RWPE2 (cell line): ENCODE data around the gene MLIP.

Experiments used
- ATAC-seq: fragments of 200-7000 bp; cut with Tn5 transposase; 3 replicates; pipeline ENCODE4 v1.9.1; 2021; ENCODE audit warnings: low read depth
- DNase-seq: peaks from one replicate; pipeline ENCODE4 v3.0.0-alpha.2; 2020; ENCODE audit warnings: low spot score
- H3K27ac ChIP-seq: fragments of 450-650 bp; 2 replicates; pipeline ENCODE4 v1.5.1; 2017; ENCODE audit warnings: mild to moderate bottlenecking; ENCODE audit not compliant: poor library complexity, severe bottlenecking
- H3K27me3 ChIP-seq: fragments of 250-450 bp; sonication (Bioruptor Pico); 2 replicates; pipeline ENCODE4 v1.5.1; 2021; ENCODE audit warnings: mild to moderate bottlenecking, moderate library complexity; ENCODE audit not compliant: insufficient read depth, poor library complexity, severe bottlenecking
- H3K36me3 ChIP-seq: fragments of 250-450 bp; sonication (Bioruptor Pico); 2 replicates; pipeline ENCODE4 v1.5.1; 2020; ENCODE audit warnings: low read depth, mild to moderate bottlenecking, moderate library complexity
- H3K4me1 ChIP-seq: fragments of 250-450 bp; sonication (Bioruptor Pico); 2 replicates; pipeline ENCODE4 v1.5.1; 2021; ENCODE audit warnings: mild to moderate bottlenecking, moderate library complexity; ENCODE audit not compliant: insufficient read depth, poor library complexity, severe bottlenecking
- H3K4me3 ChIP-seq: fragments of 250-450 bp; sonication (Bioruptor Pico); 2 replicates; pipeline ENCODE4 v1.5.1; 2021; ENCODE audit warnings: mild to moderate bottlenecking, moderate library complexity; ENCODE audit not compliant: severe bottlenecking
- H3K9me3 ChIP-seq: fragments of 250-450 bp; sonication (Bioruptor Pico); 2 replicates; pipeline ENCODE4 v1.5.1; 2021; ENCODE audit warnings: mild to moderate bottlenecking, moderate library complexity; ENCODE audit not compliant: severe bottlenecking
- TF ChIP-seq, protein P1 (sequence below): fragments of 450-650 bp; IDR thresholded peaks from one replicate; pipeline ENCODE4 v1.5.1; 2017; ENCODE audit warnings: mild to moderate bottlenecking, moderate library complexity; ENCODE audit not compliant: poor library complexity, severe bottlenecking

MLIP gene

DNA sequence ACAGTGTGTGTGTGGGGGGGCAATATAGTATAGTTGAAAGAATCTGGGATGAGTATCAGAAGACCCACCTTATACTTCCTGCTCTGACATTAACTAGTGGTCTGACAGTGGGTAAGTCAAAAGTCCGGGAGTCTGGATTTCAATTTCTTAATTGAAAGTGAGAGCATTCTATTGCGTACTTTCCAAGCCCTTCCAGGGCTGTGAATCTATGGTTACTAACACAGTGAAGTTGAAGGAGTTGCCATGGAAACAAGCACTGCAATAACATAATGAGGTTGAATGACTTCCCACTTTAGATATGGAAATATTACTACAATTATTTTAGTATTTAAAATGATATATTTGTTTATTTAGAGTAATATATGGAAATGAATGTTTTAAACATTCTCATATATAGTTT lies 80.2 kb downstream of the MLIP start:
- Histone ChIP-seq H3K4me3 (no peak overlapping the region), H3K9me3 (no peaks in the 10 kb centered on the region), H3K27ac (no peak overlapping the region), H3K4me1 (no peaks in the 10 kb centered on the region), H3K27me3 (no peaks in the 10 kb centered on the region), H3K36me3 (no peaks in the 10 kb centered on the region)
- TF ChIP-seq, protein P1, sequence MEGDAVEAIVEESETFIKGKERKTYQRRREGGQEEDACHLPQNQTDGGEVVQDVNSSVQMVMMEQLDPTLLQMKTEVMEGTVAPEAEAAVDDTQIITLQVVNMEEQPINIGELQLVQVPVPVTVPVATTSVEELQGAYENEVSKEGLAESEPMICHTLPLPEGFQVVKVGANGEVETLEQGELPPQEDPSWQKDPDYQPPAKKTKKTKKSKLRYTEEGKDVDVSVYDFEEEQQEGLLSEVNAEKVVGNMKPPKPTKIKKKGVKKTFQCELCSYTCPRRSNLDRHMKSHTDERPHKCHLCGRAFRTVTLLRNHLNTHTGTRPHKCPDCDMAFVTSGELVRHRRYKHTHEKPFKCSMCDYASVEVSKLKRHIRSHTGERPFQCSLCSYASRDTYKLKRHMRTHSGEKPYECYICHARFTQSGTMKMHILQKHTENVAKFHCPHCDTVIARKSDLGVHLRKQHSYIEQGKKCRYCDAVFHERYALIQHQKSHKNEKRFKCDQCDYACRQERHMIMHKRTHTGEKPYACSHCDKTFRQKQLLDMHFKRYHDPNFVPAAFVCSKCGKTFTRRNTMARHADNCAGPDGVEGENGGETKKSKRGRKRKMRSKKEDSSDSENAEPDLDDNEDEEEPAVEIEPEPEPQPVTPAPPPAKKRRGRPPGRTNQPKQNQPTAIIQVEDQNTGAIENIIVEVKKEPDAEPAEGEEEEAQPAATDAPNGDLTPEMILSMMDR, result no peak
- ATAC-seq (no peak), DNase-seq (no peak)

DNA sequence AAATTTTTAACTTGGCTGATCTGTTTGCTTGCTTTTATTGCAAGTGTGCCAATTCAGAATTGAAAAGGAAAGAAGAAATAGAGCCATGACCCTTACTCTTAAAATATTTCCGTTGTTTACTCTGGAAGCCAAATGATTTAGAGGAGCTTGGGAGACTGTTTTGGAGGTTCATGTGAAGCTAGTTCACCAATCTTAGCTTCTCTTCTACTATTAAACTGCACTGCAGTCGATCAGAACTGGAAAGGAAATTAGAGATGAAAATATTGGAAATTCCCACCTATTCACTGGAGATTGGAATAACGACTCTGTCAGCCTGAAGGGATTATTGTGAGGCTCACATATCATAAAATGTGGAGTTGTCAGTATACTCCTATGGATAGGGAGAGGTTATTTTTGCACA lies 81.8 kb downstream of the MLIP start:
- no peaks in the 10 kb centered on the region for H3K4me1 ChIP-seq
- H3K9me3 ChIP-seq, result no peaks in the 10 kb centered on the region
- no peaks in the 10 kb centered on the region for H3K36me3 ChIP-seq
- no peak overlapping the region for H3K4me3 ChIP-seq
- TF ChIP-seq, protein P1, result no peak
- H3K27ac ChIP-seq, result no peak overlapping the region
- no peak for ATAC-seq
- no peaks in the 10 kb centered on the region for H3K27me3 ChIP-seq
- DNase-seq, result no peak

DNA sequence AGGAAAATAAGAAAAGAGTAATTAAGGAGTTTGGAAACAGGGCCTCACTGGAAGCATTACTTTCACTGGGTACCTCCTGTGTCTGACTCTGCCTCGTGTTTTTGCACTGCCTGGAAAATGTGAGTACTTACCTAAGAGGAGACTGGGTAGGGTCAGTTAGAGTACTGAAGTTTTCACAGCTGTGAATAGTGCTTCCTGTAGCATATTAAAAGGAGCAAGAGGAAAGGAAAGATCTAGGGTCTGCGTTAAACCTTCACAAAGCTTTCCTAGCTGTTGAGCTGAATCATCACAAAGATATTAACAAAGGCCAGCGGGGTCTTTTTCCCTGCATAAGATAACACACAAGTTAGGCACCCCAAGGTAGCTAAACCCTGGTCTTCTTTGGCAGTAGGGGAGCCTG lies 82.3 kb downstream of the MLIP start:
- DNase-seq, result no peak
- no peak for ATAC-seq
- Histone ChIP-seq H3K4me3 (no peak overlapping the region), H3K4me1 (no peaks in the 10 kb centered on the region), H3K36me3 (no peaks in the 10 kb centered on the region), H3K9me3 (no peaks in the 10 kb centered on the region), H3K27me3 (no peaks in the 10 kb centered on the region), H3K27ac (no peak overlapping the region)
- TF ChIP-seq, protein P1, result no peak

DNA sequence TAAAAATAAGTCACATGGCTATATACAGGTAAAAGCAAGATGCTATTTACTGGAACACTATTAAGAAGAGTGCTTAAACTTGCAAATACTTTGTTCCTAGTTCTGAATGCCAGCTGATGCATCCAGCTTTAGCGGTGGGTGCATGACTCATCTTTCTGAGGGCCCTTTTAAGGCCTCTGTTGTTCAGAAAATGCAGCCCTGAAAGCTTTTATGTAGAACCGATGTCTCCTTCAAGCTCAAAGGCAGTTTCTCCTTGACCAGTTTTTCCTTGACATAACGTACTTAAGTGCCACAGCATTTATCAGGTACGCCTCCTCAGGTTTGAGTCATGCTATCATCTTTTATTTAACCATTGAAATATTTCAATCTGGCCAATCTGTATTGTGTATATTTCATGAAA lies 82.8 kb downstream of the MLIP start:
- no peaks in the 10 kb centered on the region for H3K9me3 ChIP-seq
- no peak for DNase-seq
- H3K27me3 ChIP-seq, result no peaks in the 10 kb centered on the region
- no peak overlapping the region for H3K4me3 ChIP-seq
- H3K27ac ChIP-seq, result no peak overlapping the region
- TF ChIP-seq, protein P1, result no peak
- no peaks in the 10 kb centered on the region for H3K4me1 ChIP-seq
- ATAC-seq, result peak; percentile 55; the same call in 2 of the 3 replicates
- H3K36me3 ChIP-seq, result no peaks in the 10 kb centered on the region

DNA sequence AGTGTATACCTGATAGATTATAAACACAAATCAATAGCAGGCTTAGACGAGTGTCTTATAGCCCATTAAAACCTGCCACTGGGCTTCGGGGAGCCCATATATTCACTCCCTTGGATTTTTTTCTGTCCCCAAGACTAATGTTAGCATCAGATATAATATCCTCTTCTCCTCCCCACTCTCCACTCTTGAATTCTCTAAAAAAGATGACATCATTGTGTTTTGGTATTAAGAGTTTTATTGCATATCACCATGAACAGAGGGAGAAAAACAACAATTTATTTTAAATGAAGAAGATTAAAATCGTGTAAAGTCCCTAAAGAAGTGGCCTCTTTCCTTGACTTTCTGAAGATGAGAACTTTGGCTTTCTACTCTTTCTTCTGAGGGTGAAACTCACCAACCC lies 84.4 kb downstream of the MLIP start:
- Histone ChIP-seq H3K9me3 (no peaks in the 10 kb centered on the region), H3K36me3 (no peaks in the 10 kb centered on the region), H3K4me3 (no peak overlapping the region), H3K27me3 (no peaks in the 10 kb centered on the region), H3K4me1 (no peaks in the 10 kb centered on the region), H3K27ac (no peak overlapping the region)
- DNase-seq (no peak), ATAC-seq (no peak)
- TF ChIP-seq, protein P1, result no peak
